DOHH2 (cell line): ENCODE results near the gene TSC2.

Source experiments
- EZH2phosphoT487 ChIP-seq: fragments of 200-600 bp; sonication (generic); IDR thresholded peaks from 2 replicates; pipeline ENCODE4 v1.6.1; 2017; ENCODE audit warnings: borderline replicate concordance, mild to moderate bottlenecking, antibody characterized with exemption, low read length, moderate library complexity, mixed read lengths
- TF ChIP-seq, protein P1 (sequence below): fragments of 200-600 bp; sonication (generic); IDR thresholded peaks from one replicate; pipeline ENCODE4 v1.5.1; 2014; ENCODE audit warnings: antibody characterized with exemption, mild to moderate bottlenecking, low read depth, low read length; ENCODE audit not compliant: poor library complexity, severe bottlenecking

DNA sequence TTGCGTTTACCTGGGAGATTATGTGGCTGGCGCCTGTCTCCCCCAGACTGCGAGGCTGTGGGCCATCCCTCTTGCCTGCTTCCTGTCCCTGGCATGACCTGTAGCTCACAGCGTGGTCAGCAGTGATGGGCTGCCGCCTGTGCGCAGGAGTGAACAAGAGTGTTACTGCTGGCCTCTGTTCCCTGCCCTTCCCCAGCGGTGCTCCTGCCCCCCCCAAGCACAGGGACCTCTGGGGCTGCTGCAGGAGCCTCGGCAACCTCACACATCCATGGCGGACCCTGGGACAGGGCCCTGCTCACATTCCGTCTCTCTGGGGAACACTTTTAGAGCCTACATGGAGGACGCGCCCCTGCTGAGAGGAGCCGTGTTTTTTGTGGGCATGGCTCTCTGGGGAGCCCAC lies 10.6 kb downstream of the TSC2 start:
- no peak for TF ChIP-seq EZH2phosphoT487
- TF ChIP-seq, protein P1, sequence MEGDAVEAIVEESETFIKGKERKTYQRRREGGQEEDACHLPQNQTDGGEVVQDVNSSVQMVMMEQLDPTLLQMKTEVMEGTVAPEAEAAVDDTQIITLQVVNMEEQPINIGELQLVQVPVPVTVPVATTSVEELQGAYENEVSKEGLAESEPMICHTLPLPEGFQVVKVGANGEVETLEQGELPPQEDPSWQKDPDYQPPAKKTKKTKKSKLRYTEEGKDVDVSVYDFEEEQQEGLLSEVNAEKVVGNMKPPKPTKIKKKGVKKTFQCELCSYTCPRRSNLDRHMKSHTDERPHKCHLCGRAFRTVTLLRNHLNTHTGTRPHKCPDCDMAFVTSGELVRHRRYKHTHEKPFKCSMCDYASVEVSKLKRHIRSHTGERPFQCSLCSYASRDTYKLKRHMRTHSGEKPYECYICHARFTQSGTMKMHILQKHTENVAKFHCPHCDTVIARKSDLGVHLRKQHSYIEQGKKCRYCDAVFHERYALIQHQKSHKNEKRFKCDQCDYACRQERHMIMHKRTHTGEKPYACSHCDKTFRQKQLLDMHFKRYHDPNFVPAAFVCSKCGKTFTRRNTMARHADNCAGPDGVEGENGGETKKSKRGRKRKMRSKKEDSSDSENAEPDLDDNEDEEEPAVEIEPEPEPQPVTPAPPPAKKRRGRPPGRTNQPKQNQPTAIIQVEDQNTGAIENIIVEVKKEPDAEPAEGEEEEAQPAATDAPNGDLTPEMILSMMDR: no peak
